ENCODE measurements around the gene C10orf71. TPM values are rescaled to one million over a fixed set of nuclear protein-coding genes. Genes with fewer than 3 reads are reported as not detected.

Gene C10orf71
- total and polyA plus RNA-seq, 2 of the 8 experiments (the other 6 are each of a cell fraction or from before 2014, with no cell fraction given): not detected

GRCh38 chr10:49321021-49321420 lies 22.1 kb downstream of the C10orf71 start (continued):
- no peak for TF ChIP-seq CTBP2 (IDR thresholded peaks at IDR 0.05; ENCODE audit: borderline replicate concordance, insufficient read depth, insufficient read length, low read length)
- TF ChIP-seq TAF7 (optimal IDR thresholded peaks at IDR 0.05; ENCODE audit: borderline replicate concordance, low read depth, low read length): no peak
- no peak for TF ChIP-seq EGR1 (IDR thresholded peaks at IDR 0.05; ENCODE audit: borderline replicate concordance, low read depth, low read length)
- TF ChIP-seq POU5F1 (IDR thresholded peaks at IDR 0.05; ENCODE audit: low read depth, low read length): no peak
- no peak for TF ChIP-seq MAFK (IDR thresholded peaks at IDR 0.05; ENCODE audit: low read depth, low read length)
- no peak for TF ChIP-seq TCF12 (IDR thresholded peaks at IDR 0.05; ENCODE audit: low read depth, low read length)
- TF ChIP-seq CEBPB (IDR thresholded peaks at IDR 0.05; ENCODE audit: low read depth, low read length): no peak
